Stimulated activated CD8-positive, alpha-beta memory T cell treated with anti-CD3 and anti-CD28 coated beads, Interleukin-4, amount 100 ng/mL, for 24 hours (primary cell): ENCODE data around the gene GPR18.

Experiments used
- DNase-seq: peaks from one replicate; pipeline ENCODE4 v3.0.0-alpha.2; 2020; ENCODE audit warnings: low read depth

The GPR18 gene

GRCh38 chr13:99290894-99291293, 32.7 kb upstream of the GPR18 start:
- DNase-seq = no peak

- no peak for DNase-seq
Observed at GRCh38 chr13:99289674-99290337, 31.6 kb upstream of the GPR18 start.

GRCh38 chr13:99289271-99289670, 31.1 kb upstream of the GPR18 start:
- no peak for DNase-seq

GRCh38 chr13:99288089-99288488, 29.9 kb upstream of the GPR18 start:
- DNase-seq = no peak

GRCh38 chr13:99287551-99287950, 29.4 kb upstream of the GPR18 start:
- no peak for DNase-seq

DNA sequence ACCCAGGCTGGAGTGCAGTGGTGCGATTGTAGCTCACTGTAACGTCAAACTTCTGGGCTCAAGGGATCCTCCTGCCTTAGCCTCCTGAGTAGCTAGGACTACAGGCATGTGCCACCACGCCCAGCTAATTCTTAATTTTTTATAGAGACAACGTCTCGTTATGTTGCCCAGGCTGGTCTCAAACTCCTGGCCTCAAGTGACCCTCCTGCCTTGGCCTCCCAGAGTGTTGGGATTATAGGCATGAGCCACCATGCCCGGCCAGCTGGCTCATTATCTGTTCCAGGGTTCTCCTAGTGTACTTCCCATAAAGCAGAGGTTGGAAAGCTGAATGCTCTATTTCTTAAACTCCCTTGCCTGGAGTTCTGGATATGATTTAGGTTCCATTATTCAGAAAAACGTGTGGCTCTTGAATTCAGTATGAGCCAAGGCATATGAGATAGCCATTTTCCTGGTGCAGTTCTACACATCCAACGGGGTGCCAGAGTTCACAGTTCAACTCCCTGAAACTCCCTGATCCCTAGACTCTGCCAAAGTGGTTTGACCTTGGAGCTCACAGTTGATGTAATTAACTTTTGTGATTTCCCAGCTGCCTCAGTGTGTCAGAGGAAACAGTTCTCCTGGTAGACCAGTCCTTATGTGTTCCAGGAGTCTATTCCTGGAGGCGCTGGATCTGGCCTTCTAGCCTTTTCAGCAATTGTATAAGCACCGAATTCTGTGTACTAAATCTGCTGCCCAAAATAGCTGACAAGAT, 27.4 kb upstream of the GPR18 start:
- no peak for DNase-seq

DNA sequence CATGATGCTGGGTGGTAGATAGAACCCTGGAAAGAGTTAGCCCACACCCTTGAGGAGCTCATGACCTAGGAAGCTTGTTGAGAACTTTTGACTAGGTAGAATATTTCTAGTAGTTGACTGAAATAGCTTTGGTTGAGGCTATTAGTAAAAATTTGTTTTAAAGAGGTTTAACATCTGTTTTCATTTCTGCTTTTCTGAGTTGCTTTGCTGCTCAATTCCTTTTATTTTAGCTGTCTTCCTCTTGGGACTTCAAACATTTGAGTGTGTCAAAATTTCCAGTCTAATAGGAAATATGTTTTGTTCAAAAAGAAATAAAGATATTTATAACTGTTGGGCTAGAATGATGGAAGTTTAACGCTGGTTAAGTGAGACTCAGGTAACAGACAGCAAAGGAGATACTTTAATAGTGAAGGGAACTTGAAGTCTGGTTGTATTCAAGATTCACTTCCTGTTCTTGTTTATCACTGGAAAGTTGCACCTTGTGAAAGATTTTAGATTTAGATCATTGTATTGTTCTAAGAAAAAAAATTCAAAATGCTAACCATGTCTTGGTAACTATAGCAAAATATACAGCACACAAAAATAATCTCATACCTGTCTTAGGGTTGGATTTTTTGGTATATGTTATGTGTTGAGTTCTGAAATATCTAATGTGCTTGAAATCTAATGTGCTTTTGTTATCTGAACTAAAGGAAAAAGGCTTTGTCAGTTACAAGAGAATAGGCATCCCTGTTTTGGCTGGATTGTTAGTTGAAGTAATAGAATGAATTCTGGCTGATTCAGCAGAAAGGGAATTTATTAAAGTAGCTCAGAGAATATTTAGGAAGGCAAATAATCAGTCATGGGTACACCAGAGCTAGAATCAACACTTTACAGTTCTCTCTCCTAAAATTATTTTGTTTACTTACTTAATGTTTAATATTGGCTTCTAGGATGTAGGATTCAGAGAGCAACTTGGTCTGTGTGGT, 24.4 kb upstream of the GPR18 start:
- DNase-seq = no peak

GRCh38 chr13:99281811-99282263, 23.7 kb upstream of the GPR18 start:
- DNase-seq = peak; percentile 34

DNA sequence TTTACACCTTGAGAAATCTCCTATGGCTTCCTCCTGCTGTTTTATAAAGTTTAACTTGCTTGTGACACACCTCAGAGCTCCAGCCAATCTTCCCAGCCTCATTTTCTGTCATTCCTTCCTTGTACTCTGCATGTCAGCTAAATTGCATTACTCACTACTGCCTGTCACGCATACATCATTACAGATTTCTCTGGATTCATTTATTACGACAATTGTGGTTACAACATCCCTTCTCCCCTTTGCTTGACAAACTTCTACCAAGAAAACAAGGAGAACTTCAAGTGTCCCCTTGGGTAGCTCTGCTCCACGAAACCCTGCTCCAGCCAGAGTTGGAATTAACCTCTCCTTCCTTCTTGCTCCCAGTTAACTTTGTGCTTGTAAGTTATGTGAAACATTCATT, 22.0 kb upstream of the GPR18 start:
- no peak for DNase-seq

- no peak for DNase-seq
Observed at GRCh38 chr13:99279637-99280036, 21.5 kb upstream of the GPR18 start.

DNA sequence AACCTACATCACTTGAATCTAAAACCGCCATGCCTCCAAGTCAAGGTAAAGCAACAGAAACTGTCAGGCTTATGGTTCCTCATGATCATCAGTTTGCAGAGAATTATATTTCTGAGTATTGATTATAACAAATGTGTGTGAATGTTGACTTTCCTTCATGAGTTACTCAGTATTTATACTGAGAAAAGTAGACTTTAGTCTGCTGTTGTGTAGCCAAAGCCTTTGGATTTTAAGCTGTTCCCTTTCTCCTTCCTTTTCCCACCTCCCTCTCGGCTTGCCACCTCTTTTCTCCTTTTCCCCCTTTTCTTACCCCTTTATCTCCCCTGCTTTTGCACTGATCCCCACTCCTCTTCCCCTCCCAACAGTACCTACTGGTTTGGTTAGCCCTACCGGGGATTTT, 20.7 kb upstream of the GPR18 start:
- DNase-seq = no peak

GRCh38 chr13:99278200-99278599, 20.0 kb upstream of the GPR18 start:
- DNase-seq = no peak

DNA sequence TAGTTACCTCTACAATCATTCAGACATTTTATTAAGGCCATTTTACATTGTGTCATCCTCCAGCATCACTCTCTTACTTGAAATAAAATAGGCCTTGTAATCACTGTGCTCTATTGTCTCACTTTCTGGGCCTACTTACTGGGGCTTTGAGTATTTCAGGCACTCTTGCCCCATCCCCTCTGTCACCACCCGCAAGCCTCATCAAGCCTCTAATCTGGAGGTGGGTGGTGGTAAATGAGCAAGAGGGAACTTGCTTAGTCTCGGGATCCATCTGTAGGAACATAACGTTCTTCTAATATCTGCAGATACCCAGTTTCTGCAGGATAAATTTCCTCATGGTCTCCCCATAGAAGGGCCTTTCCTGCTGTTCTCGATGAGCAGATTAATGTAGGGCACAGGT, 19.4 kb upstream of the GPR18 start:
- no peak for DNase-seq

GRCh38 chr13:99276706-99277105, 18.5 kb upstream of the GPR18 start:
- no peak for DNase-seq

- DNase-seq = no peak
Observed at GRCh38 chr13:99275093-99275469, 16.9 kb upstream of the GPR18 start.

- no peak for DNase-seq
Observed at GRCh38 chr13:99273128-99273527, 14.9 kb upstream of the GPR18 start.

DNA sequence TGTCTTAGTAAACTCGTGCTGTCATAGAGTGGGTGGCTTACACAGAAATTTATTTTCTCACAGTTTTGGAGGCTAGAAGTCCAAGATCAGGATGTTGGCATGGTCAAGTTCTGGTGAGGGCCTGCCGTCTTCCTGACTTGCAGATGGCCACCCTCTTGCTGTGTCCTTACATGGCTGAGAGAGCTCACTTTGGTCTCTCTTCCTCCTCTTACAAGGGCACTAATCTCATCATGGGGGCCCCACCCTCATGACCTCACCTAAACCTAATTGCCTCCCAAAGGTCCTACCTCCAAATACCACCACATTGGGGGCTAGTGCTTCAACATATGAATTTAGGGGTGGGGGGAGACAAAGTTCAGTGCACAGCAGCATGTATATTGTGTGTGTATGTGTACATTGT, 14.3 kb upstream of the GPR18 start:
- no peak for DNase-seq

- DNase-seq = no peak
Observed at GRCh38 chr13:99271249-99271648, 13.1 kb upstream of the GPR18 start.

DNA sequence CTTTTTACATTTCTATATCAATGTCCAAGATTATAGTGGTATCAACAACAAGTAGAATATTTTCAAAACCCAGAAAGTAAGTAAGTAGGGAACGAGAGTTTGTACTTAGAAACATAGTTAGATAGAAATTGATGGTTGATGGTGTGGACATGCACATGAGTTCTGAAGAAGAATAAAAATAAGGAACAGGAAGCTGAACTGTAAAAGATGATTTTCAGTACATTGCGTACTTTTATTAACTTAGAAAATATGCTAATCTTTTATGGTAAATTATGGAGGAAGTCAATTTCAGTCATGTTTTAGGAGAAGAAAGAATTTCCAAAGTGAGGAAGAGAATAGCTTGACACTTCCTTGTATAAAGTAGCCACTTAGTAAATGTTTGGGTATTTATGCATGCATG, 12.3 kb upstream of the GPR18 start:
- no peak for DNase-seq

DNA sequence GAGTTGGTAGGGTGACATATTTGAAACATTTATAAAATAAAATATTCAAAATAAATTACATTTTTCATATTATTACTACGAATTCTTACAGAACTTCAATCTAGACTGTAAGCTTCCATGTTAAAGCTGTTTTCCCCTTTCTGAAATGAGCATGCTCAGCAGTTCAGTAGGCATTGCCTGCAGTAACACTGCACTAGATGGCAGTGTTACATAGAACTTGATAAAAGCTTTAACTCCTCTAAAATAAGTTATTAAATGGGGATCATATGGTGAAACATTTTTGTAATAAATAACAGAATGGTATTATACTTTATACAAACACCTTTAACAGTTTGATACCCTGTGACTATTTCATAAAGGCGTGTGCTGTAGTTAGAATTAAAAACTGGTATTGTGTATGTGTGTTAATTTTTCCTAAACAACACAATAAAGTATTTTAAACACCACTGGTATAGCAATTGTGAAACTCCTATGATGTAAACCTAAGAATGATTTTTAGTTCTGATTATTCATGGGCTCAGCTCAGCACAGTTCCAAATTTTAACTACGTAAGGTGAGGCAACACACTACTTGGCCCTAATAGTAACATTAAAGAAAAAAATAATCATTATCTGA, 11.6 kb upstream of the GPR18 start:
- no peak for DNase-seq

DNA sequence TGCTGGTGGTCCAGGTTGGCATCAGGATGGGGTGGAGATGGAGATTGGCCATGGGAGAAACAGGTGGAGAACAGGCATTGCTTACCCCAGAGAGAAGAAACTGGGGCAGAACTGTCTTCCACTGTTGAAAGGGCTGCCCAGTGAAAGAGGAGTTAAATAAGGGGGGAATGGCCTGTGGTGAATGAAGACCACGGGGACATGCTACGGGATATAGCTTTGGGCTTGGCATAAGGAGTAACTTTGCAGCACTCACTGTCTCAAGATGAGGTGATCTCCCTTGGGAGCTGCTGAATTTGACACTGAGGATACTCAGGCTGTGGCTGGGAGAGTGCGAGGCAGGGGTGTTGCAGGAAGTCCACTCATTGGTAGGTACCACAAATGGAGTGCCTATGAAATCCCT, 10.6 kb upstream of the GPR18 start:
- no peak for DNase-seq

DNA sequence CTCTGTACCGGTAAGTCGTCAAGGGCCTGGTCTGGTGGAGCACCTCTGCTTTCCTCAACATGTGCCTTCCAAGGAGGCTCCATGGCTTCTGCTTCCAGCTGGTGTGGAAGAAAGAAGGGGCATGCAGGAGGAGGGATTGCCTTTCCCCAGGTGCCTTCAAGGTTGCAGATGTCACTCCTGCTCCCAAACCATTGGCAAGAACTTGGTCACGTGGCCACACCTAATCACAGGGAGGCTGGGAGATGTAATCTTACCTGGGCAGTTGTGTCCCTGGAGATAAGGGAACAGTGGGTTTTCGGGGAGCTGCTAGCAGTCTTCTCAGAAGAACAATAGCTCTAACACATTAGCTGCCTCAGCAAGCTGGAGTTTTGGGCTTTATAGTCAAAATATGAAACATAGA, 9.7 kb upstream of the GPR18 start:
- DNase-seq = no peak
